Activated CD4-positive, alpha-beta T cell treated with anti-CD3 and anti-CD28 coated beads, Interleukin-2, amount 50 U/mL, for 4 hours (primary cell): Measurements from ENCODE around the gene CEP164.
"Not testable (repeated sequence)": the region's sequence is repeated elsewhere in the genome, so short reads cannot be mapped to it uniquely, and the experiment has no call there.

Experiments used
- DNase-seq, 2 experiments: peaks; one replicate each; pipeline ENCODE4 v3.0.0-alpha.2; 2020

Gene CEP164

DNA sequence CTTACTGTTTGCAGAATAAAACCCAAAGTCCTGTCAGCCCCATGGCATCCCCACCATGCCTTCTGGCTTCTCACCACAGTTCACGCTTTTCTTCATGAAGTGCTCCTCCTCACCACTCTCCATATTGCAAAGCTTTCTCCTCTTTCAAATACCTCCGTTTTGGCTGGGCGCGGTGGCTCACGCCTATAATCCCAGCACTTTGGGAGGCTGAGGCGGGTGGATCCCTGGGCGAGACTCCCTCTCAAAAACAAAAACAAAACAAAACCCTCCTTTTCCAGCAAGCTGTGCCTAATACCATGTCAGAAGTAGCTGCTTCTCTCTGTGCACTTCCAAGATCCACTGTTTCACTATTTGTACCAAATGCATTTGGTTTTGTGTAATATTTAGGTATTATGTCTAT lies 18.3 kb upstream of the CEP164 start:
- no peak for DNase-seq

DNA sequence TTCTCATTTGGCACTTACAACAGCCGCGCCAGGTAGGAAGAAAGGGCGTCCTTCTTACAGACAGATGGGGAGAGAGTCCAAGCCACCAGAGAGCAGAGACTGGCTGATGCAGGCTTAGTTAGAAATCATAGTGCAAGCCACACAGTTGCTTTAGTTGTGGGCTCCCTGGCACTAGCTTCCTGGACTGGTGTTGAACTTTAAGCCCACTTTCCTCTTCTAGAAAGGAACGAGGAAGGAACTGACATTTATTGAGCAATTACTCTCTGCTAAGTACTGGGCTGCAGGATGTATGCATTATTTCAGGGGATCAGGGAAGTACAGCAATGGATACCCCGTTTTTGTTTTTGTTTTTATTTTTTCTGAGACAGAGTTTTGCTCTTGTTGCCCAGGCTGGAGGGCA lies 14.6 kb upstream of the CEP164 start:
- no peak for DNase-seq

DNA sequence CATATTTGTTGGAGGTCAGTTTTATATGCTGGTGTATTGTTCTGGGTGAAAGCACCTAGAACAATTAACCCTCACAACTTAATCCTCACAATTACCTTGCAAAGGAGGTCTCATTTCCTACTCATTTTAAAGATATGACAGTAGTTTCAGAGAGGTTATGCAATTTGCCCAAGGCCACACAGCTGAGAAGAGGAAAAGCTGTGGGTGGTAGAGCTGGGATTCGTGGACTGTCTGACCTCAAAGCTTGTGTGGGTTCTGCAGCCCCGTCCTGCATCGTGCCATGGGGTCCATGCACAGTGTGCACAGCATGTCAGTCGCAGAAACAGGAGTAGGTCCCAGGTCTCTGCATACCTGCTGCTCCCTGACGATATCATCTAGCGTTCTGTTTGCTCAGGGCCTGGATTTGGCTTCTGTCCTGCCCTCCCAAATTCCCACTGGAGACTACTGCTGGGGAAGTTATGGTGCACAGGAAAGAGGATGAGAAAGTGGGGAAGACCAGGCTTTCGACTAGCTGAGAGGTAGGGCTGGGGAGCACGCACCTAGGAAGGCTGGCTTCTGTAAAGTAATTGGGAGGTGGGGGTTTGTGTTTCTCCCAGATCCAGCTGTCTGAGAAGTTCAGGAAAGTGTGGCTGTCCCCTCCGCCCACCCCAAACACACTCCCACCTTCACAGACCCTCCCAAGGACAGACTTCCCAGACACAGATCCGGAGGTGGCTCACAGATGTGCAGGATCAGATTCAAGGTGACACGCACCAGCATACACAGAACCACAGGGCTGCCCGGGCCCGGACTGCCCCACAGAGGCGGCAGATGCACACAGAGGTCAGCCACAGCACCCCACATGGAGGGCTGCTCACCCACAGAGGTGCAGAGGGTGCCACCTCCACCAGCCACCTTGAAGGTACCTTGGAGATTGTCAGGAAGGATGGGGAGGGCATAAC lies 13.6 kb upstream of the CEP164 start:
- DNase-seq, result no peak

DNA sequence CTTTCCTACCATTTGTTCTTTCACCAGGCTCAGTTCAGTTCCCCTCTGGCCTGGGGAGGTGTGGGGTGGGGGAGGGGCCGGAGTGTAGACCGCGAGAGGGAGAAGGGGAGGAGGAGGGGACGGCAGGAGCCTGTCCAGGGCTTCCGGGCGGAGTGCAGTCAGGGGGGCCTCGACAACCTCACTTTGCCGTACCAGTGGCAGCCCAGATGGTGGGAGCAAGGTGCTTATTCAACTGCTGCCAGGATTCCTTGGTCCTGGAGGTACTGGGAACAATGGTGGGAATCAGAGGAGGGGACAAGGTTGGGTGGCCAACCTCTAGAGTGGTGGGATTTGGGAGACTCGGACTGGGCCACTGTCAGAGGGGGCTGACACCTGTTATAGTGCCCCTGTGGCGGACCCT lies 12.8 kb upstream of the CEP164 start:
- DNase-seq, result no peak

DNA sequence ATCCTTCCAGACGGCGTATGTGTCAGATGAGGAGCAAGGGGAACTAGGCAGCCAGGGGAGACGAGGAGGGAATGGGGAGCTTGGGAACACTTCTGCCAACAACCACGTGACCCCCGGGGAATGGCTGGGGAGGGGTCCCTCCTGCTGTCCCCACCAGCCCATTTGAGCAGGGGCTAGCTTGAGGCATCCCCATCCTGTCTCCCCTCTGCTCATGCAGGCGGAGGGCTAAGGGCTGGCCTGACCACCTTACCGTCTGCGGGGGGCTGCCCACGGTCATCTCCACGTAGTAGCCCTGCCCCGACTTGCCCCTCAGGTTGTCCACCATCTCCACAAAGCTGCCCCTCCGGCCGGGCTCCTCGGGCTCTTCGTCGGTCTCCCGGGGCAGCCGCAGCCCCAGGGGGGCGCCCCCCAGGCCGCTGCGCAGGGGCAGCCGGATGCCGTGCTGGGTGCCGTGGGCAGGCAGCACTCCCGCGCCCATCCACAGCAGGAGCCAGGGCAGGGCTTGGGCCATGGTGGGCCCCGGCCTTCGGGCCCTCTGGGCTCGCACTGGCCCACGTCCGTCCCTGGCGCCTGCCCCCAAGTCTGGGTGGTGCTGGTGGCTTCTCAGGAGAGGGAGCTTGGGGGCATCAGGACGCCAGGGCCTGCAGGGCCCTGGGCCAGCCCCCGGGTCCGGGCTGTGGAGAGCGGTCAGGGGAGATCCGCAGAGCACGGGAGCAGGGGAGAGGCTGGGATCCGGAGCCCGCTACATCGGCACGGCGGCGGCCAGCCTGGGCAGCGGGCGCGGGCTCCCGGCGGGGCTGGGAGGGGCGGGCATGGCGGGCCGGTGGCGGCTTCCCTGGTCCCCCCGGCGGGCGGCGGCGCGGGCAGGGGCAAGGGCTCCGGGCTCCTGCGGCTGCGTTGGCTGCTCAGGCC lies 12.1 kb upstream of the CEP164 start:
- DNase-seq, result peak in 1 of 2 experiments; percentile 3

DNA sequence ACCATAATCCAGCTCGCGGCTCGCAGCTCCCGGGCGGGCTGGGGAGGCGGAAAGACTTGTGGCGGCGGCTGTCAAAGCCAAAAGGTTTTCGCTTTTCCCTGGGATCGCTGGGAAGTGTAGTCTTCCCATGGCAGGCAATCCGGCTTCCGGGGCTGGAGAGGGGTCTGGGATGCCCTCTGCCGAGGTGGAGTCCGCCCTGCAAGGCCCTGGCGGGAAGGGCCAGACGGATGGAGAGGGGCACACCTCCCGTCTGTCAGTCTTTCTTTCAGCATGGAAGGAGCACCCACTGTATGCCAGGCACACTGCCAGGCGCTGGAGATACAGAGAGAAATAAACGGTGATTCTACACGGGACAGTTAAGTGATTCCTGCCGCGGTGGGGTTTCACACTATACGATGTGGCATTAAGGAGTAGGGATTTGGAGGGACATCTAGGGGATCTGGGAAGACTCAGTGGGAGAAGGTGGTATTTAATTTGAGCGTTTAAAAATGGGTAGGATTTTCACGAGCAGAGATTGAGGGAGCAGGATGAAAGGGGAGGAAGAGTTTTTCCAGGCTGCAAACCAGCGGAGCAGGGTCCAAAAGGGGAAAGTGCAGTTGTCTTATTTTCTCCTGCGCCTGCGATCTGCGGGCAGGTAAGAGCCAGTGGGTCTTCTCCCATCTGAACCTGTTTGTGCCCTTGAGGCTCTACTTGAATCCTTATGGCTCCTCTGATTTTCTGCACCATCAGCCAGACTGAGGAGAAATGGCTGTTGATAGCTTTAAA lies 11.3 kb upstream of the CEP164 start, which contains the start of gene BACE1:
Gene BACE1, minus strand, starts transcription at position 60 of the 765 bp plus-strand sequence. CDS start 461 bp downstream, outside the sequence.
- no peak for DNase-seq

DNA sequence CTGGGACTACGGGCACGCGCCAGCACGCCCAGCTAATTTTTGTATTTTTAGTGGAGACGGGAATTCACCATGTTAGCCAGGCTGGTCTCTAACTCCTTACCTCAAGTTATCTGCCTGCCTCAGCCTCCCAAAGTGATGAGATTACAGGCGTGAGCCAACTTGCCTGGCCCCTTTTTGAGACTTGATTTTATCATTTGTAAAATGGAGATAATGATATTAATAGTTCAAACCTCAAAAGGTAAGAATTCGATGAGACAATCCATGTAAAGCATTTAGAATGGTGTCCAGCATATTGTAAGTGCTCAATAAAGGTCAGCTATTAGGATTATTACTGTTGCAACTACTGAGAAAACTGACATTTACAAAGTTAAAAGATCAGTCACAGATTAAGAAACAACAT lies 8.9 kb upstream of the CEP164 start:
- no peak for DNase-seq

DNA sequence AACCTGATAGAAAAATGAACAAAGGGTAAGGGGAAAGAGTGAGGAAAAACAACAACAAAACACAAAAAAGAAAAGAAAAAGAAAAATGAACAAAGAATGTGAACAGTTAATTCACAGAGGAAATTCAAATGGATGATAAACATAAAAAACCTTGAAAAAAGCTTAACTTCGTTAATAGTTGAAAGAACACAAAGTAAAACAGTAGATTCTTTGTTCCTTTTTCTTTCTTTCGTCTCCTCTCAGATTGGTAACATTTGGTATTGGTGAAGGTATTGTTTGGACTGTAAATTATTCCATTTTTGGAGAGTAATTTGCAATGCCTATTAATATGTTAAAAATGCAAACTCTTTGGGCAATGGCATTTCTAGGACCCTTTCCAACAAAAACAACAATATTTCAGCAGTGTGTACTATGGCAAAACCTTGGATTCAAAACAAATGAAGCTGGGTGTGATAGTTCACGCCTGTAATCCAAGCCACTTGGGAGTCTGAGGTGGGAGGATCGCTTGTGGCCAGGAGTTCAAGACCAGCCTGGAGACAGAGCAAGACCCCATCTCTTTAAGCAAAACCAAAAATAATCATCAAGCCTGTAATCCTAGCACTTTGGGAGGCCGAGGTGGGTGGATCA lies 8.3 kb upstream of the CEP164 start:
- DNase-seq, result no peak

DNA sequence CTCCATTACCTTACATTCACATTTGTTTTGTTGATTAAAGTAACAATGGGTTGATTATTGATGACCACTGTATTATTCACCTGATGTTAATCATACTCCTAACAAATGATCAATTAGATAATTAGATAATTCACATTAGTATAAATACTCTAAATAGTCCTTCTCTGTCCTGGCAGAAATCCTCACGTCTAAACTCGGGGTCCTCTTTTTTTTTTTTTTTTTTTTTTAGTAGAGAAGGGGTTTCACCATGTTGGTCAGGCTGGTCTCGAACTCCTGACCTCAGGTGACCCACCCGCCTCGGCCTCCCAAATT lies 443 bp upstream of the CEP164 start:
- DNase-seq, result not testable (repeated sequence)

DNA sequence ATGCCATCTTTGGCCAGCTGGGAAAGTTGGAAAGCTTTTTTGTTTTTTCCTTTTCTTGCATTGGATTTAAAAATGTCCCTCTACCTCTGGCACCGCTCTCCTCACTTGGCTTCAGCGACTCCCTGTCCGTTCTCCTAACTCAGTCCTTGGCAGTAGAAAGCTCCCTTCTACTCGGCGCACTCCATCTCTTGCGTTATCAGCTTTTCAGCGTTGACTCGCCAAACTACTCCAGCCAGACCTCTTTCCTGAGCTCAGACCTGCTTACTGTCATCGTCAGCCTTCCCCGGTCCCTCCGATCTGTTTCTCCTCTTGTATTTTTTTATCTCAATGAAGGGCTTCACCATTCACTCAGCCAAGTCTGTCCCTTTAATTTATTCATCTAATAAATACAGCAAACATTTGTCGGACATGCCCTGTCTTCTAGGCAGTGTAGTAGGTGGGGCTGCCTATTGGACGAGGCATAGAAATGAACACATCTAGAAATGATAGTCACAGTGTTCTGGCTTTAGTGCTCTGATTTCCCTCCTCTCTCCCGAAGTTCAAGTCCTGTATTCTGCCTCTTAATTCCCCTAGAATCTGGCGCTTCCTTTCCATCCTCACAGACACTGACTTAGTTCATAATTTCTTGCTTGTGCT lies 839 bp downstream of the CEP164 start:
- peak in 1 of 2 experiments; percentile 6 for DNase-seq

DNA sequence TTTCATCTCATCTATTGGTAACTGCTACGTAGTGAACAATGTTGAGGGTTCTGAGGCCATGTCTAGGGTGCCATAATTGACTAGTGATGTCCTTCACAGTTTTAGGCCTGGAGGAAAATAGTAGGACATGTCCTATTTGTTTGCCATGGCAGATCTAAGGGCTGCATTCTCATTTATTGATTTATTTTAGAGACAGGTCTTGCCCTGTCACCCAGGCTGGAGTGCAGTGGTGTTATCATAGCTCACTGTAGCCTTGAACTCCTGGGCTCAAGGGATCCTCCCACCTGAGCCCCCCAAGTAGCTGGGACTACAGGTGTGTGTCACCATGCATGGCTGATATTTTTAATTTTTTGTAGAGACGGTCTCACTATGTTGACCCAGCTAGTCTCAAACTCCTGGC lies 5.2 kb downstream of the CEP164 start:
- no peak for DNase-seq

DNA sequence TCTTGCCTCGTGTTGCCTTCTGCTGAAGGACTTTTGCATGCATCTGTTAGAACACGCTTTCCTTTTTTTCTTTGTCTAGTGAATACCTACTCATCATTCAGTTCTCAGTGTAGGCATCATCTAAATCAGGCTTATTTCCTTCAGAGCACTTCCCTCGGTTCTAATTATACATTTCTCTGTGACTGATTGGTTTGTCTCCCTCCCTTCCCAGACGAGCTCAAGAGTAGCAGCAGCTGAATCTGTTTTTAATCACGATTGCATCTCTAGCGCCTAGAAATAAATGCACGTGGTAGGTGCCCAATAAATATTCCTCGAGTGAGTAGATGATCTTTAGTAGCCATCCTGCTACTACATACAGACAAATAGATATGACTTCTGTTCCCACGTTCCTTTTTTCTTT lies 6.3 kb downstream of the CEP164 start:
- DNase-seq, result no peak

DNA sequence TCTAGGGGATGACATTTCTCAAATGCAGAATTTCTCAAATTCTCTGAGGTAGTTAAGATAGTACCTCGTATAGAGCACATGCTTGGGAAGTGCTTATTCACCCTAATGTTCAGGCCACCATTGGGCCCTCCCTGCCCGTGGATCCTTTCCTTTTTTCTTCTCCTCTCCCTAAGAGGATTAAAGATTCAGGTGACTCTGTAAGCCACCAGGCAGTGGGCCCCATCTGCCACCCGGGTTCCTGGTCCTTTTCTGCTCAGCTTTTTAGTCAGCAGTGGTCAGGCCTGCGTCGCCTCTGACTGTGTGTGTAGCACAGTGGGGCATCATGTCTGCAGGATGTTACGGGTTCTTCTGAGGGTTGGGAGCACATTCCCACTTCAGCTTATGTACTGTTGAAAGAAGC lies 7.2 kb downstream of the CEP164 start:
- no peak for DNase-seq

DNA sequence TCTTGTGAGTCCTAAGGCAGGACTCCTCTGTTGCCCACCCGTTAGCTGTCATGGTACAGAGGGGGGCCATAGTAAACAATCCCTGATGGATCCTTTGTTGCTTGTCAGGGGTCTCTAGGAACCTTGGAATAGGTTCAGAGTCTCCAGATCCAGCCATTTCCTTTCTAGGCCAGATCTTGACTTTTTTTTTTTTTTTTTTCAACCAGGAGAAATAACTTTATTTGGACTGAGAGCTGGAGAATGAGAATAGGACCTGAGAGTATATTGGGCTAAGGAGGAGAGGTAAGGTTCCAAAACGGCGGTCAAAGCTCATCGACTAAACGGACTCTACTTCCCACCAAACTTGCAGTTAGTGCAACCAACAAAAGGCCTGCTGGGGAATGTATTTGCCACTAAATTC lies 7.7 kb downstream of the CEP164 start:
- no peak for DNase-seq

DNA sequence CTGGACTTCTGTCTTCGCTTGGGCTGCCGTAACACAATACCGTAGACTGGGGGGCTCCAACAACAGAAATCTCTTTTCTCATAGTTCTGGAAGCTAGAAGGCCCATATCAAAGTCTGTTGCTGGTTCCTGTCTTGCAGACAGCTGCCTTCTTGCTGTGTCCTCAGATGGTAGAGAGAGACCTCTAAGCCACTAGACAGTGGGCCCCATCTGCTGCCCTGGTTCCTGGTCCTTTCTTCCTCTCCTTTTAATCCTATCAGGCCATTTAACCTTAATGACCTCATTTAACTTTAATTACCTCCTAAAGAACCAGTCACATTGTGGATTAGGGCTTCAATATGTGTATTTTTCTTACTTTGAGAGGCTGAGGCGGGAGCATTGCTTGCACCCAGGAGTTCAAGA lies 9.4 kb downstream of the CEP164 start:
- DNase-seq, result no peak

DNA sequence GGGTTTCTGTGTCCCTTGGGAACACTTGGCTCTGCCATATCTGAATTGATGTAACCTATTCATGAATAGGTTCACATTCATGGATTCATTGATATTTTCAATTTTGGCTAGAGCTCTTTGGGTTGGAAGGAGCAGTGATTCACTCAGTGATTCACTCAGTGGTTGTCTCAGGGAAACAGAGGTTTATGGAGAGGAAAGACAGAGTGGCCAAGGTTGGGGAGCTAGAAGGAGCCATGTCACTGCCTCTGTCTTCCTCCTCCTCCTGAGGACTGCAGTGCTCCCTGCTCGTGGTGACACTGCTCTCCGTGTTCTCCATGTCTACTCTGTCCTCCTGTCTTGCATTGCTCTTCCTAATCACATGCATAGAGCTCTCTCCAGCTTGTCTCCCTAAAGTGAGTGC lies 17.4 kb downstream of the CEP164 start:
- no peak for DNase-seq

DNA sequence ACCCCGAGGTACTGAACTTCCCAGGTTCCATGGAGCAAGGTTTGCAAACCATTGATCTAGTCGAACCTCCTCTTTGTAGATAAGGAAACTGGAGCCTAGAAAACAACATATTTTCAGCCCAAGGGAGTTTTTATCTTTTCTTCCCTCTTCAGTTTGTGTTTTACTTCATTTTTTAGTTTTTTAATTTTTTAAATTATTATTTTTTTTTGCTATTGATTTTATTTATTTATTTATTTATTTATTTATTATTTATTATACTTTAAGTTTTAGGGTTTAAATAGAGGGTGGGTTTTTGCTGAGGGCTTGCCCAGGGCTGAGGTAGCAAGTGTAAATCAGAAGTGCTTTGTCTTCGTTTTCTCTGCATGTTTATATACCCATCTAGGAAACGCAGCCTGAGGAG lies 26.9 kb downstream of the CEP164 start:
- DNase-seq, result no peak

DNA sequence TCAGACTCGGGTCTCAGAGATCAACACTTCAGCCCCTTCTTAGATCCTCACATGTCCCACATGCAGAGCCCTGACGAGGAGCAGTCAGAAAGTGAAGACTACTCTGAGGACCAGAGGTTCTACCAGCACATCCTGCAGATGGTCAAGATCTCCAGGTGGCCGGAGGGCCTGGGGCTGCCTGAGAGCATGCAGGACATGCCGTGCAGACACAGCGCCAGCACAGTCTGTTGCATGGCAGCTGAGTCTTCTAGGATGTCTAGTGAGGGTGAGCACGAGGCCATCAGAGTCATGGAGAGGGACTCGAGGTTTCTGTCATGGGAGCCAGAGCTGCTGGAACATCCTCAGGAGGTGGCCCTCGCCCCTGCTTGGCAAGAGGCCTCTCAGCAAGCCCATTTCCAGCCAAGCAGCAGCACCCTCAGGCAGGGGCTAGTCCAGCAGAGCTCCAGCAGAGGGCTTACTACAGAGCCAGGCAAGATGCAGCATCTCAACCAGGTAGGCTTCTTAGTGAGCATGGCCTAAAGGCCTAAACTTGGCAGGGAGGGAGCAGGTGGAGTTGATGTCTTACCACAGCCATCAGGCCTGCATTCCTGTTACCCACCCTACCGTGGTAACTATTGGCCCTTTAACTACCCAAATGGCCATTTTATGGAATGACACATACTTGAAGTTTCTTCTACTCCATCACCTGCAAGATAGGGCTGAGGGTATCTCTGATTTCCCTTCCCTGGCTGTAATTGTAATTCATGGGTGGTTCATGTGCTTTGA lies 28.7 kb downstream of the CEP164 start:
- DNase-seq, result no peak

DNA sequence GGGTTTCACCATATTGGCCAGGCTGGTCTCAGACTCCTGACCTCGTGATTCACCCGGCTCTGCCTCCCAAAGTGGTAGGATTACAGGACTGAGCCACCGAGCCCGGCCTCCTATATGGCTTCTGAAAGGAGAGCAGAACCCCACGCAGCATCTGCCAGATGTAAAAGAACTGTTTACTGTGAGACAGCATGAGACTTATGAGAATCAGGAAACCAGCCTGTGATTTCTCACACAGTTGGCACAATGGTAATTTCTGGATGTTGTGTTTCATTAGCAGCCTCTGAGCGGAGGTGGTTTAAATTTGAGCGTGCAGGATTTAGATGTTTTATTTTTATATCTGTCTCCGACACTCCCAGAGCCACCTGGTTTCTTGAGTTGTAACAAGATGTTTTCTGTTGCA lies 33.8 kb downstream of the CEP164 start:
- DNase-seq, result no peak

DNA sequence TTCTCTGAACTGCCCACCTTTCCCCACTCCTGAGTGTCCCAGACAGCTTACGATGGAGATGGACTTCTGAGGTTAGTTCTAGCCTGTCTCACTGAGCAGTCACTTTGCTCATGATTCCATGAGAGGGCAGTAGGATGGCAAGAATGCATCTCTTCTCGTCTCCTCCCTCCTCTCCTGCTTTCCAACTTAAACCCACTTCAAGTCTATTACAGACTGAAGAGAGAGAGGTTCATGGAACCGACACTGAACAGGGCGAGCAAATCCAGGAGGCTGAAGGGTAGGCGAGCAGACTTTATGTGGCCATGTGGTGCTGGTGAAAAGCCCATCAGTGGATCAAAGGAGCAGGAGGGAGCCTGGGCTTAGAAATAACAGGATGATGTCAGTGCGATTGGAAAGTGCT lies 38.6 kb downstream of the CEP164 start:
- no peak for DNase-seq

DNA sequence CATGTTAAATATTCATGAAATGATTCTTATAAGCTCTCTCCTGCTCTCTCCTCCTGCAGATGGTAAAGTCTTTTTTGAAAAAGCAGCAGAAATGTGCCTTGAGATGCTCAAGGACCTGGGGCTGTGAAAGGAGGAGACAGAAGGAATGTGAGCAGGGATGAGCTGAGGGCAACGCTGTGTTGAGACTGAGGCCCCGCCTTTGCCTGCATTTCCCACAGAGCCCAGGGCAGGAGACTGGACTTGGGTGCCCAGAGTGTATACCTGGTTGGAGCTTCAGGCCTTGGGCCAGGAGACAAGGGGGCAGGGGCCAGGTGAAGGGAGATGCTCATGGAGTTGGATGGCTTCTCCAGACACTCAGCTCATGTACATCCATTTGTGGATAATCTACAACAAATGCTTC lies 39.2 kb downstream of the CEP164 start:
- DNase-seq, result no peak
